ENCODE measurements around the gene OAS2. TPM values are rescaled to one million over a fixed set of nuclear protein-coding genes. Genes with fewer than 3 reads are reported as not detected.

The OAS2 gene
- total and polyA plus RNA-seq, 2 of the 8 experiments (the other 6 are each of a cell fraction or from before 2014, with no cell fraction given): 0.06 TPM; not detected in 1

GRCh38 chr12:113002155-113002554 is 23.8 kb downstream of the OAS2 start (continued):
- TF ChIP-seq, protein P1, sequence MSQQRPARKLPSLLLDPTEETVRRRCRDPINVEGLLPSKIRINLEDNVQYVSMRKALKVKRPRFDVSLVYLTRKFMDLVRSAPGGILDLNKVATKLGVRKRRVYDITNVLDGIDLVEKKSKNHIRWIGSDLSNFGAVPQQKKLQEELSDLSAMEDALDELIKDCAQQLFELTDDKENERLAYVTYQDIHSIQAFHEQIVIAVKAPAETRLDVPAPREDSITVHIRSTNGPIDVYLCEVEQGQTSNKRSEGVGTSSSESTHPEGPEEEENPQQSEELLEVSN (IDR thresholded peaks at IDR 0.05): no peak
- TF ChIP-seq RNF2 (IDR thresholded peaks at IDR 0.05; ENCODE audit: borderline replicate concordance, low read depth, low read length, missing control alignments, poor library complexity, severe bottlenecking): no peak
